Heart left ventricle (tissue), 13 donors: ENCODE measurements around the gene TRMT6.

Experiments used
- POLR2A ChIP-seq, 2 donors: fragments of 450-650 bp; IDR thresholded peaks; one replicate each; pipeline ENCODE4 v1.6.1; 2017; ENCODE audit warnings: antibody characterized with exemption in 2 of 2, mild to moderate bottlenecking in 2 of 2, moderate library complexity in 2 of 2
- TF ChIP-seq, protein P1 (sequence below), 12 donors: fragments of 200-600 bp; sonication (generic) in 4 of 12; IDR thresholded peaks; one replicate each; pipeline versions ENCODE4 v1.5.0 to v1.8.0; 2018 to 2022; ENCODE audit warnings: antibody characterized with exemption in 12 of 12, mild to moderate bottlenecking in 5 of 12
- donor health status: ischemic (EF 13 %, LVEDD 7.1; RV severe dilation, severe dysfunction).
- donor health status: DM: no; HTN: yes; CAD: no.
- donor health status: DM: no; HTN: no; CAD: no.
- donor health status: ischemic (EF 25% LVEDD 6.9; RV normal size, moderate dysfunction).
- donor health status: ischemic (EF 25% LVEDD 5.7; RV mildly dilated, moderate dysfunction).
- donor health status: ischemic (EF 35%, LVEDD 5.7; RV mildly dilated, moderate dysfunction).
- donor health status: nonischemic (EF 11% LVEDD 7.7; RV severe dilation, severe dysfunction).
- donor health status: DM: yes; HTN: yes; CAD: no.
- donor health status: PGD.
- donor health status: ischemic (EF 29% LVEDD 5.4; RV normal size, mild dysfunction).
- donor health status: nonischemic (EF 23%, LVEDD 6.1; RV moderate dilation, normal function).

DNA sequence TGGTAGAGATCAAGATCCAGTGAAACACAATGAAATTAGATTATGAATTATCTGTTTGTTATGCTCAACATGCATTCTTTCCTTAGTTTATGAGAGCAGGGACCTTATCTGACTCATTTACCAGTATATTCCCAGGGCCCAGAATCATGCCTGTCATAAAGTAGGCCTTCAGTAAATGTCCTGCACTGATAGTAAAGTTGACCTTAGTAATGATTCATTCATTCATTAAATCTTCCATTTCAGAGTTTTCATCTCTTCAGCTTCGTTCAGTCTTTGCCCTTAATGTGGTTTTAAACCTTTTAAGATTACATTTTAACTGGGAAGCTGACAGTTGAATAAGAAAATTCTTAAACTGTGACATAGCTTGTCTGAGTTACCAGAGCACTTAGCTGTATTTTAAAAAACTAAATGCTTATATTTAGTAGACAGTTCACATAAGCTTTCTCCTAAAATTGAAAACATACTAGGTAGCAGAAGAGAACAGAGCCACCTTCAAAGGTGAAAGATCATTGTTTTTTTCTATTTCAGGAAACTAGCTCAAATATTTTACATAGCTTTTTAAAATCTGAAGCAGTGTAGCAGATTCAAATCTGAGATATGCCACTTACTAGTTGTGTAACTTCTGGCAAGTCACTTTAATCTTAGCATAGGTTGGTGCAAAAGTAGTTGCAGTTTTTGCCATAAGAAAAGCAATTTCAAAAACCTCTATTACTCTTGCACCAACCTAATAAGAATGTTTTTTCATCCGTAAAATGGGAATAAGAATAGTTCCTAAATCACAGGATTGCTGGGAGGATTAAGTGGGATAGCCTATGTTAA is 41.5 kb upstream of the TRMT6 start:
- TF ChIP-seq, protein P1, sequence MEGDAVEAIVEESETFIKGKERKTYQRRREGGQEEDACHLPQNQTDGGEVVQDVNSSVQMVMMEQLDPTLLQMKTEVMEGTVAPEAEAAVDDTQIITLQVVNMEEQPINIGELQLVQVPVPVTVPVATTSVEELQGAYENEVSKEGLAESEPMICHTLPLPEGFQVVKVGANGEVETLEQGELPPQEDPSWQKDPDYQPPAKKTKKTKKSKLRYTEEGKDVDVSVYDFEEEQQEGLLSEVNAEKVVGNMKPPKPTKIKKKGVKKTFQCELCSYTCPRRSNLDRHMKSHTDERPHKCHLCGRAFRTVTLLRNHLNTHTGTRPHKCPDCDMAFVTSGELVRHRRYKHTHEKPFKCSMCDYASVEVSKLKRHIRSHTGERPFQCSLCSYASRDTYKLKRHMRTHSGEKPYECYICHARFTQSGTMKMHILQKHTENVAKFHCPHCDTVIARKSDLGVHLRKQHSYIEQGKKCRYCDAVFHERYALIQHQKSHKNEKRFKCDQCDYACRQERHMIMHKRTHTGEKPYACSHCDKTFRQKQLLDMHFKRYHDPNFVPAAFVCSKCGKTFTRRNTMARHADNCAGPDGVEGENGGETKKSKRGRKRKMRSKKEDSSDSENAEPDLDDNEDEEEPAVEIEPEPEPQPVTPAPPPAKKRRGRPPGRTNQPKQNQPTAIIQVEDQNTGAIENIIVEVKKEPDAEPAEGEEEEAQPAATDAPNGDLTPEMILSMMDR (IDR thresholded peaks at IDR 0.05), result no peak
- no peak for TF ChIP-seq POLR2A (IDR thresholded peaks at IDR 0.05)
